NCI-H146 treated with DMSO at 0.1 percent for 48 hours (cell line): Measurements from ENCODE around the gene RABIF.
"Not testable (repeated sequence)": the region's sequence is repeated elsewhere in the genome, so short reads cannot be mapped to it uniquely, and the experiment has no call there.

Experiments
- DNase-seq: peaks from one replicate; lab custom pipeline; 2025; ENCODE audit not compliant: unreplicated experiment; lab: John Stamatoyannopoulos, UW

The RABIF gene

GRCh38 chr1:202835548-202836072 lies 53.3 kb downstream of the RABIF start:
- DNase-seq = no peak

- no peak for DNase-seq
These were observed 54.0 kb downstream of the RABIF start for GRCh38 chr1:202834771-202835547.

GRCh38 chr1:202831906-202832305 lies 57.0 kb downstream of the RABIF start:
- no peak for DNase-seq

- not testable (repeated sequence) for DNase-seq
These were observed 59.7 kb downstream of the RABIF start for GRCh38 chr1:202829223-202829622.
